Measurements from ENCODE around the gene OR1M1.
A peak's percentile ranks its signal among the peaks of the same experiment; 100 is the strongest.

The OR1M1 gene

GRCh38 chr19:9075064-9075949 is 11.6 kb upstream of the OR1M1 start:
- no peak overlapping the region for H3K4me3 ChIP-seq (ENCODE audit: low read length)
- DNase-seq (ENCODE audit: low read depth): peak; percentile 69
- TF ChIP-seq CTCF (conservative IDR thresholded peaks at IDR 0.05; ENCODE audit: low read length): no peak

GRCh38 chr19:9076901-9077300 is 10.0 kb upstream of the OR1M1 start:
- no peak for TF ChIP-seq CTCF (conservative IDR thresholded peaks at IDR 0.05; ENCODE audit: low read length)
- no peak overlapping the region for H3K4me3 ChIP-seq (ENCODE audit: low read length)
- DNase-seq (ENCODE audit: low read depth): no peak

- no peak for TF ChIP-seq CTCF (conservative IDR thresholded peaks at IDR 0.05; ENCODE audit: low read length)
- H3K4me3 ChIP-seq (ENCODE audit: low read length): no peak overlapping the region
- DNase-seq (ENCODE audit: low read depth): no peak
These were observed 8.2 kb upstream of the OR1M1 start for GRCh38 chr19:9078651-9079050.

- TF ChIP-seq CTCF (conservative IDR thresholded peaks at IDR 0.05; ENCODE audit: low read length): no peak
- no peak within 1 kb of the TSS for H3K4me3 ChIP-seq (ENCODE audit: low read length)
- no peak for DNase-seq (ENCODE audit: low read depth)
These were observed 20.5 kb downstream of the OR1M1 start, which contains the start of gene OR7G2 for GRCh38 chr19:9107375-9107774. OR7G2 (minus strand) TSS chr19:9107475; CDS start chr19:9103243, 4,232 bp downstream.

- no peak for DNase-seq (ENCODE audit: low read depth)
- no peak for TF ChIP-seq CTCF (conservative IDR thresholded peaks at IDR 0.05; ENCODE audit: low read length)
- H3K4me3 ChIP-seq (ENCODE audit: low read length): no peak overlapping the region
These were observed 23.1 kb downstream of the OR1M1 start for GRCh38 chr19:9109959-9110358.

GRCh38 chr19:9115307-9115813 is 28.5 kb downstream of the OR1M1 start, which contains the start of gene OR7G1:
OR7G1 (minus strand) TSS chr19:9115763; CDS start chr19:9115763, 0 bp downstream.
- no peak for DNase-seq (ENCODE audit: low read depth)
- no peak for TF ChIP-seq CTCF (conservative IDR thresholded peaks at IDR 0.05; ENCODE audit: low read length)
- H3K4me3 ChIP-seq (ENCODE audit: low read length): no peak within 1 kb of the TSS

GRCh38 chr19:9116547-9116946 is 29.7 kb downstream of the OR1M1 start:
- TF ChIP-seq CTCF (conservative IDR thresholded peaks at IDR 0.05; ENCODE audit: low read length): no peak
- H3K4me3 ChIP-seq (ENCODE audit: low read length): no peak overlapping the region
- no peak for DNase-seq (ENCODE audit: low read depth)
